GM19467 (cell line): ENCODE measurements around the gene KCNJ18.
"Not testable (repeated sequence)": the region's sequence is repeated elsewhere in the genome, so short reads cannot be mapped to it uniquely, and the experiment has no call there.

Source experiments
- ATAC-seq: cut with Tn5 transposase; IDR thresholded peaks from one replicate; pipeline ENCODE4 v1.9.1; 2021; ENCODE audit warnings: mild to moderate bottlenecking, moderate library complexity; ENCODE audit not compliant: unreplicated experiment

Gene KCNJ18

DNA sequence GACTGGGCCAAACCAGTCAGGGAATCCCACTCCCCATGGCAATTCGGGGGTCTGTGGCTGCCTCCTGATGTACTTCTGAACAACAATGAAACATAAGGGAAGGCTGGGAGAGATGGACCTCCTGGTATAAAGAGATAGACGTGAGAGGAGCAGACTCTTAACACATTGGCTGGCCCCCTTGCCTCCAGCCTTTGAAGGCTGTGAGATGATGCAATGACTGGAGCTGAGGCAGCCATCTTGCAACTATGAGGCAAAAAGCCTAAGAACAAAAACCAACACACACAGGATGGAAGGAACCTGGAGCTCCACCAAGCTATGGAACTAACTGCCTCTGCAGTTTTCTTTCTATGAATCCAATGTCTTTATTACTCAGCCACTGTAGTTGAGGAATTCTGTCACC lies 58.8 kb downstream of the KCNJ18 start:
- not testable (repeated sequence) for ATAC-seq
